ENCODE data around the gene RHOH. TPM values are rescaled to one million over a fixed set of nuclear protein-coding genes. Genes with fewer than 3 reads are reported as not detected.
"Not testable (repeated sequence)": the region's sequence is repeated elsewhere in the genome, so short reads cannot be mapped to it uniquely, and the experiment has no call there.

The RHOH gene
- total RNA-seq, 1 donor from 2014 or later = 0.38 TPM

DNA sequence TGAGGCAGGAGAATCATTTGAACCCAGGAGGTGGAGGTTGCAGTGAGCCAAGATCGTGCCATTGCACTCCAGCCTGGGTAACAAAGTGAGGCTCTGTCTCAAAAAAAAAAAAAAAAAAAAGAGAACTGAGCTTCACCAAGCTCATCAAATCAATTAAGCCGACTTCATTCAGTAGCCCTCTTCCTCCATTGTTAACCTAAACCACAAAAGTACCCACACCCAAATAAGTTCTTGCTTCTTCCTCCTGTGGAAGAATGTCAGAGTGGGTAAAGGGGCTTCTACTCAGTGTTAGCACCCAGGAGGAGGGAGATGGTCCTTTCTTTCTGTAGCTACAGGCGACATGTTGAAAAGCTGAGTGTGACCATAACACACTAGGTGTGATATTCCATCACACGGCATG is 79.7 kb downstream of the RHOH start:
- DNase-seq = no peak
- intact Hi-C loops (cut with DNase I) = no loop called here
- ATAC-seq (ENCODE audit: poor library complexity) = no peak

DNA sequence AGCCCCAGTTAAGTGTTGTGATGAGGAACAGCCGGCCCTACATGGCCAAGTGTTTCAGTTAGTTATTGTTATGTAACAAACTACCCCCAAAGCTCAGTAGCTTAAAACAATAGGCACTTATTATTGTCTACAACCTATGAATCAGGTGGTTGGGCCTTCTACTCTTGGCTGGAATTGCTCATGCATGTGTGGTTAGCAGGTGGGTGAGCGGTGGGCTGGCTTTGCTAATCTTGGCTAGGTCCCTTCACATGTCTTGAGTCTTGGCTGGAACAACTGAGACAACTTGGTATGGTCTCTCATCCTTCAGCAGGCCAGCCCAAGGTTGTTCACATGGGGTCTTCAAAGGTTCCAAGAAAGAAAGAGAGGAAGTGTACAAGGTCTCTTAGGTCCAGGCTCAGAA is 83.8 kb downstream of the RHOH start:
- ATAC-seq (ENCODE audit: poor library complexity) = no peak
- intact Hi-C loops (cut with DNase I) = no loop called here
- DNase-seq = no peak

DNA sequence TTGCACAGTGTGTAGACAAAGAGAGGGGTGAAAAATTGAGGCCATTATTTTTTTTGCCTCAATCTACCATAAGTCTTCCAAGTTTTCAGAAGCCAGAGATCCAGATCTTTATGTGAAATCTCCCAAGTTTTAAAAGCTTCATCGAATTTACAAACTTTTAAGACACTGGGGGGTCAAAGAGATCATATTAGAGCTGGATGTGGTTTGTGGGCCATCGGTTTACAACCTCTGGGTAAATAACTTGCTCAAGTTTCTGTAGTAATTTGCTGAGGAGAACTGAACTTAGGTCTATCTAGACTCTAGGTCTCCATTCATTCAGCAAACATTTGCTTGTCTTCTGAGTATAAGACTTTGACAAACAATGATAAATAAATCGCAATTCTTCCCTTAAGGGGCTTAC is 84.3 kb downstream of the RHOH start:
- intact Hi-C loops (cut with DNase I) = no loop called here
- ATAC-seq (ENCODE audit: poor library complexity) = no peak
- DNase-seq = no peak

DNA sequence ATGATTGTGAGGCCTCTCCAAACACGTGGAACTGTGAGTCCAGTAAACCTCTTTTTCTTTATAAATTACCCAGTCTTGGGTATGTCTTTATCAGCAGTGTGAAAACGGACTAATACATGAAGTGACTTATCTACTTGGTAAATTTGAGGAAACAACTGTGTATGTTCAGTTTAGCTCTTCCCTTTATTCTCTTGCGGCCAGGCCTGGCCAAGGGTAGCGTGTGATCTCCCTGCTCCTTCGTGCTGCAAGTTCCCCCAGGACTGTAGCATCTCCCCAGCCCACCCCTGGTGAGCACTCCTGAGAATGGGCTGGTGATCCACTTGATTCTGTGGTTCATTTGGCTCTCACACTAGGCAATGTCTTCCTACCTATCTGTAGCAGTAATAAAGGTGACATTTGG is 85.1 kb downstream of the RHOH start:
- DNase-seq (no peak), ATAC-seq (ENCODE audit: poor library complexity) (no peak)
- intact Hi-C loops (cut with DNase I) = no loop called here

DNA sequence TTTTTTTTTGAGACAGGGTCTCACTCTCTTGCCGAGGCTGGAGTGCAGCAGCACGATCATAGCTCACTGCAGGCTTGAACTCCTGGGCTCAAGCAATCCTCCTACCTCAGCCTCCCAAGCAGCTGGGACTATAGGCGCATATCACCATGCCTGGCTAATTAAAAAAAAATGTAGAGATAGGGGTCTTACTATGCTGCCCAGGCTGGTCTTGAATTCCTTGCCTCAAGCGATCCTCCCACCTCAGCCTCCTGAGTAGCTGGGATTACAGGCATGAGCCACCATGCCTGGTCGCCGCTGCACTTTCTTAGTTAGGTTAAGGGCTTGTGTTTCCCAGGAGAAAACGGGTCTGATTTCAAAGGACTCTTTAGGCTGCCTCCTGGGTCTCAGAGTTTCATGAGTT is 86.0 kb downstream of the RHOH start:
- DNase-seq; intact Hi-C loops (cut with DNase I); ATAC-seq (ENCODE audit: poor library complexity): not testable (repeated sequence)

DNA sequence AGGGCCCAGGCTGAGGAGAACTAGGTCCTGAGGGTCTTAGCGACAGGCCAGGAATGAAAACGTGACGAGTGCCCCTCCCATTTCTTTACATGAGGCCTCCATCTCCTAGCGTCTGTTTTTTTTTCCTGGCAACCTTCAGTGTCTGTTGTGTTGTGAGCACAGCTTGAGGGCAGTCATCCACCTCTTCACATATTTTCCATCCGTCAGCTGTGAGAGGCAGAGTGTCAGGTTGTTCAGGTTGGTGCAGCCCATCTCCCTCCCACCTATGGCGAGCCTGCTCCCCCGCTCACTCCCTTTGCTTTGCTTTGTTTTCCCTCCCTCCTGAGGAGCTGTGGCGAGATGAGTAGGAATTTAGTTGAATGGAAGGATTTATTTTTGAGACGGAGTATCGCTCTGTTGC is 86.6 kb downstream of the RHOH start:
- ATAC-seq (ENCODE audit: poor library complexity) (no peak), DNase-seq (no peak)
- intact Hi-C loops (cut with DNase I) = no loop called here

DNA sequence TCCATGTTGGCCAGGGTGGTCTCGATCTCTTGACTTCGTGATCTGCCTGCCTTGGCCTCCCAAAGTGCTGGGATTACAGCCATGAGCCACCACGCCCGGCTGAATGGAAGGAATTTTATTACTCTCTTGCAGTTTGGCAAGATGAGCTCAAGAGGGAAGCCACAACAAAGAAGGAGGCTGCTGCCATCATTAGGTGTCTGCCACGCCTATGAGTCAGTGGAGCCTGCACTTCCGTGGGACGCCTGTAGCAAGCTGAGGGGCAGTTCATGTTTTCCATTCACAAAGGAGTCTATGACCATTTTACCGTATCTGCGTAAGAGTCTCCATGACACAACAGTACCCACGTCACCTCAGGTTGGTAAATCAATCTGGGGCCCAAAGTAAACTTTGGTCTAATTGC is 87.1 kb downstream of the RHOH start:
- DNase-seq (no peak), ATAC-seq (ENCODE audit: poor library complexity) (no peak)
- intact Hi-C loops (cut with DNase I) = no loop called here

DNA sequence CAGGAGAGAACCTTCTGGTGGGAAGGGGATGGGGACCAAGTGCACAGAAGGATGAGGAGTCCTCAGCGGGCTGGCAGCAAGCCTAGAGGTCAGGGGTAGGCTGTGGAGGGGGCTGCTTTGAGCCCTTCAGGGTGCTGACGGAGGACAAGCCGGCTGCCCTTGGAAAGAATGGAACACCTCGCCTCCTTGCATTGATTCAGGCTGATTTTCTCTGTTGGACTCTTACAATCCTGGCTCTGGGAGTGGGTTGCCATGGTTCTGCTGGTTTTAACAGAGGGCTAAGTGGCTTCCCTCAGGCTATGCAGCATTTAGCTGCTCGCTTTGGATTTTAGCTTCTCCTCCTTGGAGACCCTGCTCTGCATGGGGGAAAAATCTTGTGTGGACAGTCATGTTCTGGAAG is 88.9 kb downstream of the RHOH start:
- DNase-seq = no peak
- intact Hi-C loops (cut with DNase I) = no loop called here
- ATAC-seq (ENCODE audit: poor library complexity) = no peak

DNA sequence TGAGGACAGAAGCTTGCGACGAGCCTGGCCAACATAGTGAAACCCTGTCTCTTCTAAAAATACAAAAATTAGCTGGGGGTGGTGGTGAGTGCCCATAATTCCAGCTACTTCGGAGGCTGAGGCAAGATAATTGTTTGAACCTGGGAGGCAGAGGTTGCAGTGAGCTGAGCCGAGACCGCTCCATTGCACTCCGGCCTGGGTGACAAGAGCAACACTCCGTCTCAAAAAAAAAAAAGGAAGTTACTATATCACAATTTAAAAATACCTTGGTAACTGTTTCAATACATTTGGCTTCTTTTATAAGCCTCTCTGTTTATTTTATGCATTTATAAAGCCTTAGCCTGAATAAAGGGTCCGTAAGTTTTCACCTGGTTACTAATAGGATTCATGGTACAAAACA is 91.7 kb downstream of the RHOH start:
- no peak for ATAC-seq (ENCODE audit: poor library complexity)
- intact Hi-C loops (cut with DNase I) = no loop called here
- no peak for DNase-seq

DNA sequence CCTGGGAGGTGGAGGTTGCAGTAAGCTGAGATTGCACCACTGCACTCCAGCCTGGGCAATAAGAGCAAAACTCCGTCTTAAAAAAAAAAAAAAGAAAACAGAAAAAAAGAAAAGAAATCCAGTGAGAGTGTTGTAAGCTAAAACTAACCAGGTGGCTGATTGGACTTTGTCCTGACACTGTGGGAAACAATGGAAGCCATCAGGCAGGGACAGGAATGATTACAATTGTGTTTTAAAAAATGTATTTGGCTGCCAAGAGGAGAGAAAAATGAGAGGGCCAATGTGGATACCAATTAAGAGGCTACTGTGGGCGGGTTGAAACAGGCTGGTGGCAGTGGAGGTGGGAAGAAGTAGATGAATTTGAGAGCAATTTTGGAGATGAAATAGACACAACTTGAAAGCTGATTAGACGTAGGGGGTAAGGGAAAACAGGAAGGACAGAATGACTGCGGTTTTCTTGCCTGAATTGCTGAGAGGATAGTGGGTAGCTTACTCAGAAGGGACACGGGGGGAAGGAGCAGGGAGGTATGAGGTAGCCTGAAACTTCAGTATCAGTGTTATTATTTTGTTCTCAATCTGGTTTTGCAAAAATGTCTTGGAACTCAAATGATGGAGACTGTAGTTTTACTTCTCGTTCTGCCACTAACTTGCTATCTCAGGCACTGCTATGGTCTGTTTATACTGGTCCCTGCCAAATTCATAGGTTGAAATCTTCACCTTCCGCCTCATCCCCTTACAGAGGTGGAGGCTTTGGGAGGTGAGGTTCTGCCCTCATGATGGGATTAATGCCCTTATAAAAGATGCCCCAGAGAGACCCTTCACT is 92.7 kb downstream of the RHOH start:
- DNase-seq = no peak
- intact Hi-C loops (cut with DNase I) = no loop called here

DNA sequence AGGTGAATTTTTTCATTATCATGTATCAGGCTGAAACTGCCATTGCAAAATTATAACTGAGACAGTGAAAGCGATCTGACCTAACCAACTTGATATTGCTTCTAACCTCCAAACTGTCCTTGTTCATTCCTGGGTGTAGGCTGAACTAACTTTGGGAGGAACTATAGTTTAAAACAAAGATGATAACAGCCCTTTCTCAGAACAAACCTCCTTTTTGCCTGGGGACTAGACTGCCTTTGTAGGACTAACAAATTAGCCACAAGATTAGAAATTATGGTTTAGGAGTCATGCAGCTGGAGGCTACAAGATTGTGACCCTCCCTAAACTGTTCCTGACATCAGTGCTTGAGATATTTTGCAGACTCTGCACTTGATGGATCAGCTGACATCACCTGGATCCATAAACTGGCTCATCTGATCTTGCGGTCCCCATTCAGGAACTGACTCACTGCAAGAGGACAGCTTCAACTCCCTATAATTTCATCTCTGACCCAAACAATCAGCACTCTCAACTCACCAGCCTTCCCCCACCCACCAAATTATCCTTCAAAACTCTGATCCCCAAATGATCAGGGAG is 93.9 kb downstream of the RHOH start:
- intact Hi-C loops (cut with DNase I); ATAC-seq (ENCODE audit: poor library complexity); DNase-seq: not testable (repeated sequence)

More for the DNA sequence above, 92.7 kb downstream of the RHOH start:
- no peak for ATAC-seq (ENCODE audit: poor library complexity)

DNA sequence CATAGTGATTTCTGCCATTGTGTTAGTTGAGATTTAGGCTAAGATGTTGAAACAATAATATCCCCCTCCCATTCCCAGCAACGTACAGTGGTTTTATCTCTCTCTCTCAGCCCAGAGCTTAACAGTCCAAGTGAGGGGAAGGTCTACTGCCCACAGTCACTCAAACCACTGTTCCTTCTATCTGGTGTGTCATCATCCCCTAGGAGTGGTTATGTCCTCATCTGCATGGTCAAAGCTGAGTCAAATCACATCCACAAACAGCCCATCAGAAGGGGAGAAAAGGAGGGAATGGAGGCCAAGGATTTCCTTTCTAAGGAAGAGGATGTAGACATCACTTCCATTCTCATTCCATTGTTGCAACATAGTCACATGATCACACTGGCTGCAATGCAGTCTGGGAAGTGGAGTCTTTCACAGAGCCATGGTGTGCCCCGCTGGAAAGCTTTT is 95.5 kb downstream of the RHOH start:
- no peak for ATAC-seq (ENCODE audit: poor library complexity)
- intact Hi-C loops (cut with DNase I) = no loop called here
- DNase-seq = no peak

DNA sequence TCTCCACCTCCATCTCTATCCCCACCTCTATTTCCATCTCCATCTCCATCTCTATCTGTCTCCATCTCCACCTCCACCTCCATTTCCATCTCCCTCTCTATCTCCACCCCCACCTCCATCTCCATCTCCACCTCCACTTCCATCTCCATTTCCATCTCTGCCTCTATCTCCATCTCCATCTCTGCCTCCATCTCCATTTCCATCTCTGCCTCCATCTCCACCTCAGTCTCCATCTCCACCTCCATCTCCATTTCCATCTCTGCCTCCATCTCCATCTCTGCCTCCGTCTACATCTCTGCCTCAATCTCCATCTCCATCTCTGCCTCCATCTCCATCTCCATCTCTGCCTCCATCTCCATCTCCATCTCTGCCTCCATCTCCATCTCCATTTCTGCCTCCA is 97.5 kb downstream of the RHOH start:
- intact Hi-C loops (cut with DNase I) = no loop called here
- no peak for DNase-seq
- ATAC-seq (ENCODE audit: poor library complexity) = no peak

DNA sequence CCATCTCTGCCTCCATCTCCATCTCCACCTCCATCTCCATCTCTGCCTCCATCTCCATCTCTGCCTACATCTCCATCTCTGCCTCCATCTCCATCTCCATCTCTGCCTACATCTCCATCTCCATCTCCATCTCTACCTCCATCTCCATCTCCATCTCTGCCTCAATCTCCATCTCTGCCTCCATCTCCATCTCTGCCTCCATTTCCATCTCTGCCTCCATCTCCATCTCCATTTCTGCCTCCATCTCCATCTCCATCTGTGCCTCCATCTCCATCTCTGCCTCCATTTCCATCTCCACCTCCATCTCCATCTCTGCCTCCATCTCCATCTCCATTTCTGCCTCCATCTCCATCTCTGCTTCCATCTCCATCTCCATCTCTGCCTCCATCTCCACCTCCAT is 98.2 kb downstream of the RHOH start:
- ATAC-seq (ENCODE audit: poor library complexity); intact Hi-C loops (cut with DNase I); DNase-seq: not testable (repeated sequence)

DNA sequence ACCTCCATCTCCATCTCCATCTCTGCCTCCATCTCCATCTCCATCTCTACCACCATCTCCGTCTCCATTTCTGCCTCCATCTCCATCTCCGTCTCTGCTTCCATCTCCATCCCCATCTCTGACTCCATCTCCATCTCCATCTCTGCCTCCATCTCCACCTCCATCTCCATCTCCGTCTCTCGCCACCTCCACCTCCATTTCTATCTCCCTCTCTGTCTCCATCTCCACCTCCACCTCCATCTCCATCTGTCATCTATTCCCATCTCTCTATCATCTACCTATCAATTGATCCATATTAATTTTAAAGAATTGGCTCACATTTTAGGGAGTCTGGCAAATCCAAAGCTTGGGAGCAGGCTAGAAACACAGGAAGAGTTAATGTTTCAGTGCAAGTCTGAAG is 98.7 kb downstream of the RHOH start:
- ATAC-seq (ENCODE audit: poor library complexity) (no peak), DNase-seq (no peak)
- intact Hi-C loops (cut with DNase I) = no loop called here

Other genes starting within 250 kb of the RHOH start
- 31.1 TPM for gene PDS5A, start 219.1 kb upstream of the RHOH start, total RNA-seq
- gene N4BP2, start 140.2 kb upstream of the RHOH start, total RNA-seq = 3.9 TPM
- not detected for gene CHRNA9, start 138.3 kb downstream of the RHOH start, total RNA-seq